M059J (cell line): ENCODE data around the gene SUGCT. TPM values are rescaled to one million over a fixed set of nuclear protein-coding genes. Genes with fewer than 3 reads are reported as not detected.

Experiments
- DNase-seq: peaks from one replicate; pipeline ENCODE4 v3.0.0-alpha.2; 2012; ENCODE audit warnings: low read depth
- total RNA-seq: library from RNA; depleted of rRNA; stranded (reverse); fragments of >200 nt; shearing (Covaris generic); gene quantifications from 2 replicates; pipeline ENCODE4 v1.2.3, GENCODE V29; 2014

Gene SUGCT
- total RNA-seq, 1 experiment from 2014 or later, result 5.6 TPM

DNA sequence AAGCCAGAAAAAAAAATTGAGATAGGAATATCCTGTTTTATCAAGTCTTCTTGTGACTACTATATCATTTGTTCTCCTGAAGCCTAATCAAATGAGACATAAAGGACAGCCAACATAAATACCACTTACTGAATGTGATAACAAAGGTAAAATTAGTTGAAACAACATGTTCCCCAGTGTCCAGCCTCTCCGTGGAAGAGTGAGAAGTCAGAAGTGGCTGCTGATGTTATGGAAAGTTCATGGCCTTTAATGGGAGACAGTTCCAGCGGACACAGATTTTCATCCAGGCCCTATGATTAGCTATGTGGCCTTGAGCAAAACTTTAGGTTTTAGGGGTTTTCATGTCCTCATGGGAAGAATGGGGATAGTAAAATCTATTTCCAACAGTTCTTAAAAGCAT lies 724.3 kb downstream of the SUGCT start:
- DNase-seq, result no peak

DNA sequence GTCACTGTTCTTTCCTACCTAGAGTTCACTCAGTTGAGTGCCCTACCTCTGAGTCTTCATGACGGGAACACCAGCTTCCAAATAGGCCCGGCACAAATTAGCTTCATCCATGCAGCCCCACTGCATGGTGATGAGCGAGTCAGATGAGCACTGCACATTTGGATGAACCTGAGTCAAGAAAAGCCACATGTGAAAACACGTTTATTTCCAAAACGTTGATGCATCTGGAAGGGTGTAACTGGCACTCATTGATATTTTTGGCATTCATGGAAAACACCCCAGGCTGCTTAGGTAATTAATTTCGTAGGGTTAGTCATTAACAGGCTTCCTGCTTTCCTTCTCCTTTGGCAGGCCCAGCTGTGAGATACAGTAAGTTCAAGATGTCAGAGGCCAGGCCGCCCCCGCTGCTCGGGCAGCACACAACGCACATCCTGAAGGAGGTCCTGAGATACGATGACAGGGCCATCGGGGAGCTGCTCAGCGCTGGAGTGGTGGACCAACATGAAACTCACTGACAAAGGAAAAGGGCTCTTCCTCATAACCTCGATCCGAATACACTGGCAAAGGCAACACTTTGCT lies 725.2 kb downstream of the SUGCT start:
- no peak for DNase-seq

DNA sequence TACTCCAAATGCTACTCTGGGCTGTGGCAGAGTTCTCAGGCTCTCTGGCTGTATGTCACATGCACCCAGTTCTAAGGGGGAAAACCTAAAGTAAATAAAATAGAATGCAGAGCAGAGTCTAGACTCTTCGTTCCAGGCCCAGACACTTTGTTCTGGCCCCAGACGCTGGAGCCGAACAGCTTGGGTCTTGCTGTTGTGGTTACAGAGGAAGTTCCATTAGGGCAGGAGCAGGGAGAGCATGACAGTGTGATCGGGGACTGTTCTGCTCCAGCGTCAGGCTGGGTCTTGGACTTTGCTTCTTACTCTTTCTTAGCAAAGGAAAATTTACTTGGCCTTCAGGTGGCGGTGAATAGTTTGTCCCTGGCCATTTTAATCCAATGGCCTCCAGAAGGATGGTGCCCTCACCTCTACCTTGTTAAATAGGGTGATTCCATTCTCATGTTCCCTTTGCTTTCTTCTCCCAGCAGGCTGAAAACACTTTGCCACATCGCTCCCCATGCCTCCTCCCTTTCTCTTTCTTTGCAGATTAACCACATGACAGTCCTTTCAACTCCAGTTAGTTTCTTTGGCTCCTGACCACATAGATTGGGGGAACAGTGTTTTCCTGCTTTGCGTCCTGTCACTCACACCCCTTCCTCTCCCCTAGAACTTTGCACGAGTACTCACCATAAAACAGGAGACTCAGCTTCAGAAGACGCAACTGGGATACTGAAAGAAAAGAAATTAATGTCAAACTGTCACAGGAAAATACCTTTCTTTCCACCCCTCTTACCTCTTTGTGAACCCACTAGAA lies 730.8 kb downstream of the SUGCT start:
- DNase-seq, result no peak

DNA sequence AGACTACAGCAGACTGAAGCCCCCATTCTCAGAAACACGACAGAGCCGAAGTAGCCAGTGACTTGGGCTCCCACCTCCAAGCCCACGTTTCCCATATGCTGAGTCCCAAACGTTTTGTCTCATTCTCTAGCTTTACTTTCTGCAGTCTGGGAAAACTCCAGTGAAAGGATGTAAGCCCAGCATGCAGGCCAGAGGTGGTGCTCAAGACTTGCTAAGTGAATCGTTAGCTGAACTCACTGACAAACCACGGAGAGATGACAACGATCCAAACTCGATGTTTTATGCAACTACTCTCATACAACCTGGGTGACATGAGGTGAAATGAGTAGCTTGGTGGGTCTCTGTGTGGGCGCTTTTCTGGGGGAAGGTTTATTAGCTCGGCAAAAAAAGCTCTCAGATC lies 731.8 kb downstream of the SUGCT start:
- DNase-seq, result peak; percentile 66

DNA sequence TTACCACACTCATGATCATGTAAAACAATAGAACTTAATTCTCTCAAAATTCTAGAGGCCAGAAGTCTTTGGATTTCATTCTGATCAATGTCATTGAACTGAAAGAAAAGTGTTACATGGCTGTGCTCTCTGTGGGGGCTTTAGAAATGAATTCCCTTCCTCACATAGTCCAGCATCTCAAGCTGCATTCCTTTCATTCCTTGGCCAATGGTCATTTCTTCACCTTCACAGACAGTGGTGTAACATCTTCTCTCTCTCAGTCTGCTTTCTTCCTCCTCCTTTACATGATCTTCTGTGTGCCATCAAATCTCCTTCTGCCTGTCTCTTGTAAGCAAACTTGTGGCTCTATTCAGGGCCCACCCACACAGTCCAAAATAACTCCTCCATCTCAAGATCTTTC lies 735.3 kb downstream of the SUGCT start:
- no peak for DNase-seq

DNA sequence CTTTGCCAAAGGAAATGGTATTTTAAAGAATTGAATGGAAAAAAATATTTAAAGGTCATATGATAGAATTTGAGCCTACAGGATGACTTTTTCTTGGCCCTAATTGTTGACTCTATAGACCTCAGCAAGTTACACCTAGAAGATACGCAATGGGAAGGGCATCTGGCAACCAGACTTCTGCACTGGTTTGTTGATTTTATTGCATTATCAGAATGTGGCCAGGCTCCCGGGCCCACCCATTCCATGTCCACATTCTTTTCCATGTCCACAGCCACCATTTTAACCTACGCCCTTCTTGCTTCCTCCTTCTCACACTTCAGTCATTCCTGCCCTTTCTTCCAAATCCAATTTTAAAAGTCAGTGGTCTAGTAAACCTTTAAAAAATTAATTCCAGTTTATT lies 738.4 kb downstream of the SUGCT start:
- no peak for DNase-seq

DNA sequence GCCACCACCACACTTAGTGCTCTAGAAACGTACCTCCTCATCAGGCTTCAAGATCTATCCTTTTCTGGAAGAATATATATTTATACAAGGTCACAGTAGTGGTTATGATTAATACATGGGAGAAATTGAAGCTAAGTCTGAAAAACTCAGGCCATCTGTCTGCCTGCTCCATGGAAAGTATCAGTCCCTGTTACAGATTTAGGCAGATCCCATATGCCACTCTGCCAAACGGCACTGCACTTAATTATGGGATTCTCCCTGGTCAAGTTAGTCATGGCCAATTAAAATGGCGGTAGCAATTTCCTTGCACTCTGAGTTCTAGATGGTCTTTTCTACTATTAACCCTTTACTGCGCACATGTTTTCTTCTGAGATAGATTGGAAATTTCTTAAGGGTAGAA lies 740.0 kb downstream of the SUGCT start:
- DNase-seq, result no peak

DNA sequence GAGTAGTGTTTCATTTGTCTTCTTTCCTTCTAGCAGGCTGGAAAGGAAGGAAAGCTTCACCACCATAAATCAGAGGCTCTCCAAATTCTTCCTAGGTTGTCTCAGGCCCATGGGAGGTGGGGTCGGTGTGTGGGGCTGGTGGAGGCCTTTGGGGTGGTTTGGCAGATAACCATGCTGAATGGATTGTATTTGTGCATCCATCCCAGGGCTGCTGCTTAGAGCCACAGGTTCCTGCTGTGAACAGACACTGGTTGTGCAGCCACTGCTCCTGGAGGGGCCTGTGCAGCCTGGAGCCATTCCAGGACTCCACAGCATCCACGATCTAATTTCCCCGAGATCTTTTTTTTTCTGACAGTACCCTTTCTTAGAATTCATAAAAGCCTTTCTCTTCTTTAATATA lies 741.8 kb downstream of the SUGCT start:
- no peak for DNase-seq

DNA sequence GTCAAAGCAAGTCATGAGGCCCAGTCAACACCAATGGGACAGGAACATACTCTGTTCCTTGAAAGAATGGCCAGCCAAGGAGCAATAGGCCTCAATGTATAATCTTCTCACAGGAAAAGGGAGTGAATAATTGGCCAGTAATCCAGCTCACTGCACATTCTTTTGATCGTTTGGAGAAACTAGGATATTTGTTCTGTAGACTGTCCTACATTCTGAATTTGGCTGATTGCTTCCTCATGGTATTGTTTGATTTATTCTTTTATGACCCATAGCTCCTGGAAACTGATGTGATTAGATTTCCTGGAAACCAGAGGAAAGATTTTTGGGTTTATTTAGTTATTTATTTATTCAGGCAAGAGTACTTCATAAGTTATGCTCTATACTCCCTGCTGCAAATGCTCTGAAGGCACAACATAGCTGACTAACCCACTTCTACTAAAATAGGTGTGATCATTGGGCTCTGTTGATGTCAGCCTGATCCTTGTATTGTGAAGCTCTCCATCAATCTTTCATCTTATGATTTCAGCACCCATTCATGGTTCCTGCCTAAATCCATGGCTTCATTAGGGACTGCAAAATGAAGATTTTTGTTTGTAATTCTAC lies 745.2 kb downstream of the SUGCT start:
- DNase-seq, result peak; percentile 49

DNA sequence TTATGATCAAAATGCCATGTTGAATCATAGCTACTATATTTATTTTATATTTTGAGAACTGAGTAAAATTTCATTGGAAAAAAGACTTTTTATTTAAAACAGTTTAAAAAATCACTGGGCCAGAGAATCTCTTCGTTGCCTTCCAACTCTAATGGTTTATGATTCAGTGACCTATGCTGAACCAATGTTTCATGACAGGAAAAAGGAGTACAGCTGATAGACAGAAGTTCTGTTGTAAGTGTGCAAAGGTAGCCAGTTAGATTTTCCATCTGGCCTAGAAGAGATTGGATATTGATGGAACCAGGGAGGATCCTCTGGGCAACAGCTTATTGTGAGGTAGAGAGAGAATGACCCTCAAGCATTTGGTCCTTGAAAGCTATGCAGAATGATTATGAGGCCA lies 745.8 kb downstream of the SUGCT start:
- peak; percentile 64 for DNase-seq

DNA sequence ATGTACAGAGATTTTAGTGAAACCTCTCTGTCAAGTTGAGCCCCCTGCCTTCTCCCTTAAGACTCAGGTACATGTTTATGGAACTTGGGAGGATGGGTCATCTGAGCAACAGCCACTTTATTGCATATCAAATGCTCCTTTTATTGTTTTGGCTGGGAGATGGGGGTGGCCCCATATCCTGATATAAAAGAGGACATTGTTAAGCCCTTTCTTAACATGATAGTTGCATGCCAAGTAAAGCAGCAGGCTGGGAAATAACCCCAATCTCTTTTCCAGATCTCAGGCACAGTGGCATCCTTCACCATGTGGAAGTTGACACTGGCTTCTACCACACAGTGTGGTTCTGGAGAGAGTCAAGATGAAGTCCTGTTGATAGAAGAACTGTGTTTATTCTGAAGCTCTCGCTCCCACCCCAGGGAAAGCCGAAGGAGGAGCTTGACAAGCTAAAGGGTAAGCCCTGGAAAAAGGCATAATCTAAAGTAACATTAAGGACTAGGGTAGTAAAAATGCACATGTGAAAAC lies 746.7 kb downstream of the SUGCT start:
- no peak for DNase-seq

DNA sequence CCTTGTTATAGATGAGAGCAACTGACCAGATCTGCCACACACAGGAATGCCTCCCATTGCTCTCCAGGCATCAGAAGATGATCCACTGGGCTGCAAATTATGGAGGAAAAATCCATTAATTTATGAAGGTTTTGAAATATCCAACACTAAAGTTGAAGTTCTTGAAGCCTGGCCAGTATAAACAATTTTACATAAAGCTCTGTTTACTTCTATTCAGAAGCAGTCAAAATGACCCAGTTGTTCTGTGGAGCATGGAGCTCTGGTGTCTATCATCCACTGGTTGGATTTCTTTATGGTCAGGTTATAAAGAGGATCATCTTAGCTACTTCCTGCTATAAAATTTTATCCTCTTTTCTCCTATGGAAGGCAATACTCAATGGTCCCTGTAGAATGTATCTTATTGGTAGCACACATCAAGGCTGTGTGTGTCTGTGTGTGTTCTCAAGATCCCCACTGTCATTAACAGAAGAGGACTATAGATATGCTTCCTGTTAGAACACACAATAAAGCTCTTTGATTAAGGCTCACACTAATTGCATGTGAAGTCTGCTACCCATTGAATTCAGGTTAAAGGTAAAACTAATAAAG lies 747.4 kb downstream of the SUGCT start:
- DNase-seq, result no peak

DNA sequence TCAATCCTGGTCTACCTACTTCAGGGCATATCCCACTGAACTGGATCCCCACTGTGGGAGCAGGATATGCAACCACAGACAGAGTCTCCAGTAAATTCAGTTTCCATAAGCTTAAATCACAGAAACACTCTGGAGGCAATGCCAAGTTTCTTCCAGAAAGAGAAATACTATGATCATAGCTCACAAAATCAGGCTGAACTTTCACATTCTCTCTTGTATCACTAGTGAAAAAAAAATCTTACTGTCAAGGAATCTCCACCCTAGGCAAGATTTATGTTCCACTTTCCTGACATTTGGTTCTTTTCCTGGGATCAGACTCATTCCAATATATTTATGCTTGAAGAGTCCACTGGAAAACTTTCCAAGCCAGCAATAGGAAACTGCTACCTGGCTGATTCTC lies 749.0 kb downstream of the SUGCT start:
- no peak for DNase-seq

DNA sequence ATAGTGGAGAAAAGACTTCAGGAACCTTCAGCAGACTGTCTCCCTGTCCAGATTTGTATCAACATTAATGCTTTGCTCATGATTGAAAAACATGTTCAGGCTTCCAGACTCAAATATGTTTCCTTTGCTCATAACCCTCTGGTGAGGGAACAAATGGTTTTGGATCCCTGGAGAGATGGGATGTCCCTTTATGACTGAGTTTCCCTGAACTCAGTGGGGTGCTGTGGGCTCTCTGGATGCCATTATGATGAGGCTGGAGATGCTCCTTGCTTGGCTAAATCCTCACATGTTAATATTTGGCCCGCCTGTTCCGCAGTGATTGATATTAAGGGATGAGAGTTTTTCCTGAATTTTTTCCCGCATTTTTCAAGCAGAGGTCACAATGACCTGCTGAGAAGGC lies 749.4 kb downstream of the SUGCT start:
- DNase-seq, result no peak

DNA sequence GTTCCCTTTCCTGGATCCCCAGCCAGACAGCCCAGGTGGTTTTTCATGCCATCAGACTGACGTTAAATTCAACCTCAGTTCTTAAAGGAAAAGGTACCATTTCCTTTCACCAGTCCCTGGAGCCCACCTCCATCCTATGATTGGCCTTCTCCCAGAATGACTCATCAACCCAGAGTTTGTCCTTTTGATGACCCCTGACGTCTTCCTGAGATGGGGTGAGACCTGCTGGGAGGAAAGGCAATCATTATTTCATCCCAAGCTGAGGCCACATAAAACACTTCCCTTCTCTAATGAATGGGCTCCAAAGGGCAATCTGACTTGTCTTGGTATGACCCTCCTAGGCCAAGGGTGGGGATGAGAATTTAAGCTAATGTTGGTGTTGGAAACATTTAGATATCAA lies 750.7 kb downstream of the SUGCT start:
- peak; percentile 90 for DNase-seq

DNA sequence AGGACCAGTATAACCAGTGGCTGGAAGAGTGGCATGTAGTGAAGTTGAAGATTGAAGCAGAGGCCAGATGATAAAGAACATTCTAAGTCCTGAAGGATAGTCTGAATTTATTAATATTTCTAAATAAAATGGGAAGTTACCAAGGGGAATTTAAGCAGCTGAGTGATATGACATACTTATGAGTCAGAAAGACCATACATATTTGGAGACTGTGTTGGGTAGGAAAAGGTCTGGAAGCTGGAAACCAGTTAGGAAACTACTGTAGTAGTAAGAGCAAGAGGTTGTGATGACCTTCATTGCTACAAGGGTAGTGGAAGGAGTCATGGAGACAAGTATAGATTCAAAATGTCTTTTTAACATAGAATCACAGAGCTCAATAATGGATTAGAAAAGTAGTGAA lies 752.3 kb downstream of the SUGCT start:
- peak; percentile 40 for DNase-seq

DNA sequence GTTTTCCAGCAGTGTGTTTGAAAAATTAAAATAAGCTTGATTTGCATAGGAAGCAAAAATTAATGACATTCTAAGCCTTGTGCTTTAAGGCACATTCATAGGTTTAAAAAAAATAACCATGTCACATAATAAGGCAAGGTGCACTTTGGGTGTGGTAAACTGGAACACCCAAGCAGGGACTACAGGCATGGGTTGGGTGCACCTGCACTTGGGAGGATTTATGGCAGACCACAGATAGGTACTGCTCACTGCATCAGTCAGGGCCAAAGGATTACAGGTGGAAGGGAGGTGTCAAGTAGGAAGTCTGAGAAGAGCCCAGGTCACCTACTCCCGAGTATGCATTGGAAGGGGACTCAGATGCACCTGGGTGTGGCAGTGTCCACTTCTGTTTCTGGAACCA lies 753.7 kb downstream of the SUGCT start:
- DNase-seq, result no peak

DNA sequence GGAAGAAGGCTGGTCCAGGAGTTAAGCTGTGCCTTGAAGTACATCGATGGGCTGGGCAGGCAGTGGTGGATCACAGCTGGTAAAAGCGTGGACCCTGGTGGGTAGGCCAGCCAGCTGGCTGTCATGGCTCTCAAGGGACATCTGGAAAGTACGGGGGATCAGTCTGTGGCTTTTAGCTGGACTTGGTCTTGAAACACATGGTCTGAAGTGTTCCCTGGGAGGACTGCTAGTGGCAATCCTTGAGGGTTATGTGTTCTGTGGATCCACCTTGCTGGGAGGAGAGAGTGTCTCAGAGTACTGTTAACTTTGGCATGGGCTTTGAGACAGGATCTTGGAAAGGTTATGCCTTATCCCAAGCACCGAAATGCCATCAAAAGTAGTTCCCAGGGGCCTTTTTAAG lies 754.3 kb downstream of the SUGCT start:
- no peak for DNase-seq

DNA sequence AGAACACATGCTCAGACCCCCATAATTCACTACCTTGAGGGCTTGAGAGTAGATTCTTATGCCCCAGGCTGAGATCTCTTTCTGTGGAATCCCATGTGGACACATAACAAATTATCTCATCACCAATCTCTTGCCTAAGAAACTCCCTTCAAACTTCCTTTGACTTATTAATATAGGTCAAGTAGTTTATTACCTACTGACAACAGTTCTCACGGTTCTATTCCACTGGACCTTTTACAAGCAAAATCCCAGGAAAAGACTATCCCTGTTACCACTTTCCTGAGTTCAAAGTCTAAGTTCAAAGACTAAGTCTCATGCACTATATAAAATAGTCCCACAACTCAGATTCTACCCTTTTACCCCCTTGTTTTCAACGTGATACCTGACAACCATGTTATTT lies 754.7 kb downstream of the SUGCT start:
- DNase-seq, result no peak

DNA sequence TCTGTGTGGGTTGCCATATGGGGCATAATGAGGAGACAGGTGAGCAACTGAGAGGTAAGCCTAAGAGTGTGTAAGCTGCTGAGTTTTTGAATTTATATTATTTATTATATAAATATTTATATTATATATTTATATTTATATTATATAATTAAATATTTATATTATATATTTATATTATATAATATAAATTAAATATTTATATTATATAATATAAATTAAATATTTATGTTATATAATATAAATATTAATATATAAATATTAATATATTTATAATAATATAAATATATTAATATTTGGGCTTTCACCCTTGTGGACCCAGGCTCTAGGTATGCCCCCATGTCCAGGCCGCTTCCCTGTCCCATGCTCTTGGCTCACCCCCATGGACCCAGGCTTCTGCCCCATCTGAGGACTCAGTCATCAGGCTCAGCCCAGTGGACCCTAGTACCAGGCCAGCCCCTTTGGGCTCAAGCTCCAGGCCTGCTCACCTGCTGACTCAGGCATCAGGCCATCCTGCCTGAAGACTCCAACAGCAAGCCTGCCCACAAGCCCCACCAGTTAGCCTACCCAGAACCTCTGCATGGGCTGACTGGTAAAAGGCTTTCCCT lies 755.4 kb downstream of the SUGCT start:
- no peak for DNase-seq

DNA sequence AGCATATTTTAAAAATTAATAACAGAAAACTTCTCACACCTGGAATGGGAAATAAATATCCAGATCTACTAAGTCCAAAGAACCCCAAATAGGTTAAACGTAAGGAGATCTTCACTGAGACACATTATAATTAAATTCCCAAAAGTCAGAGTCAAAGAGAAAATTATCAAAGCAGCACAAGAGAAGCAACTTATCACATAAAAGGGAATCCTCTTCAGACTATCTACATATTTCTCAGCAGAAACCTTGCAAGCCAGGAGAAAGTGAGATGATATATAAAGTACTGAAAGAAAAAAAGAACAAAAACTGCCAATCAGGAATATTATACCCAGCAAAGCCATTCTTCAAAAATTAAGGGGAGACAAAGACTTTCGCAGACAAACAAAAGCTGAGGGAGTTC lies 756.4 kb downstream of the SUGCT start:
- no peak for DNase-seq

DNA sequence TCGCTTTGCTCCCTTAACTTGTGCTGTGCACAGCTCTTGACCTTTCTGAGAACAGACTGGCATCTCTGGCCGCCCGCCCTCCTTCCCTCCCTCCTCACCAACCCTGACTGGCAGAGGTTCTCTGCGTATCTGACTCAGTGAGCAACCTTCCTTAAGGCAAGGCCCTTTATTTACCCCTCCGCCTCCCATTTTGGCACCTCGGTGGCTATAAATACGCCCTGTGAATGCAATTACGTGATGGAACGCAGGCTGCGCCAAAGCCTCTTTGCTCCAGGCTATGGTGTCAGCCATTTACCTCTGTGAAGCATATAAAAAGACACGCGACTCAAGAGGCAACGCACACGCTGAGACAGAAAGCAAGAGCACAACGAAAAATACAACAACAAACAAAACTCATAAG lies 764.3 kb downstream of the SUGCT start:
- peak; percentile 97 for DNase-seq
